Lower leg skin (tissue), 3 donors: ENCODE results near the gene RABL6.

Experiments
- POLR2A ChIP-seq, 2 donors: fragments of 450-650 bp; IDR thresholded peaks; one replicate each; pipeline ENCODE4 v1.6.1; 2016 to 2017; ENCODE audit warnings: antibody characterized with exemption in 2 of 2, mild to moderate bottlenecking in 1 of 2, moderate library complexity in 1 of 2
- TF ChIP-seq, protein P1 (sequence below), 3 donors: fragments of 450-650 bp; IDR thresholded peaks; one replicate each; pipeline ENCODE4 v1.5.1; 2016; ENCODE audit warnings: antibody characterized with exemption in 3 of 3, mild to moderate bottlenecking in 3 of 3, moderate library complexity in 2 of 3

DNA sequence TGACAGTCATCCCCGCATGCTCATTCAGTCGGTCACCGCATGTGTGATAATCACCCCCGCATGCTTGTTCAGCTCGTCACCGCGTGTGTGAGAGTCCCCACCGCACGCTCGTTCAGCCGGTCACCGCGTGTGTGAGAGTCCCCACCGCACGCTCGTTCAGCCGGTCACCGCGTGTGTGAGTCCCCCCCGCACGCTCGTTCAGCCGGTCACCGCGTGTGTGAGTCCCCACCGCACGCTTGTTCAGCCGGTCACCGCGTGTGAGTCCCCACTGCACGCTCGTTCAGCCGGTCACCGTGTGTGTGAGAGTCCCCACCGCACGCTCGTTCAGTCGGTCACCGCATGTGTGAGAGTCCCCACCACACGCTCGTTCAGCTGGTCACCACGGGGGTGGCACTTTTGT lies 82.1 kb downstream of the RABL6 start:
- TF ChIP-seq, protein P1, sequence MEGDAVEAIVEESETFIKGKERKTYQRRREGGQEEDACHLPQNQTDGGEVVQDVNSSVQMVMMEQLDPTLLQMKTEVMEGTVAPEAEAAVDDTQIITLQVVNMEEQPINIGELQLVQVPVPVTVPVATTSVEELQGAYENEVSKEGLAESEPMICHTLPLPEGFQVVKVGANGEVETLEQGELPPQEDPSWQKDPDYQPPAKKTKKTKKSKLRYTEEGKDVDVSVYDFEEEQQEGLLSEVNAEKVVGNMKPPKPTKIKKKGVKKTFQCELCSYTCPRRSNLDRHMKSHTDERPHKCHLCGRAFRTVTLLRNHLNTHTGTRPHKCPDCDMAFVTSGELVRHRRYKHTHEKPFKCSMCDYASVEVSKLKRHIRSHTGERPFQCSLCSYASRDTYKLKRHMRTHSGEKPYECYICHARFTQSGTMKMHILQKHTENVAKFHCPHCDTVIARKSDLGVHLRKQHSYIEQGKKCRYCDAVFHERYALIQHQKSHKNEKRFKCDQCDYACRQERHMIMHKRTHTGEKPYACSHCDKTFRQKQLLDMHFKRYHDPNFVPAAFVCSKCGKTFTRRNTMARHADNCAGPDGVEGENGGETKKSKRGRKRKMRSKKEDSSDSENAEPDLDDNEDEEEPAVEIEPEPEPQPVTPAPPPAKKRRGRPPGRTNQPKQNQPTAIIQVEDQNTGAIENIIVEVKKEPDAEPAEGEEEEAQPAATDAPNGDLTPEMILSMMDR (IDR thresholded peaks at IDR 0.05) = no peak
- TF ChIP-seq POLR2A (IDR thresholded peaks at IDR 0.05) = no peak
